K562 (cell line): Measurements from ENCODE around the gene WDR70. TPM values are rescaled to one million over a fixed set of nuclear protein-coding genes. Genes with fewer than 3 reads are reported as not detected.

ENCODE experiments used
- ATAC-seq: fragments of 200-7000 bp; cut with Tn5 transposase; 3 replicates; pipeline ENCODE4 v1.9.1; 2020; ENCODE audit warnings: moderate library complexity
- BruUV-seq: library from RNA; stranded (reverse); fragments of 400-500 nt; replicated peaks from 2 replicates; lab custom pipeline; 2021; lab: Mats Ljungman, UMichigan
- CTCF ChIA-PET: fragments of 300-600 bp; formaldehyde crosslinking; extraction: SDS; loops from one replicate; lab custom pipeline; 2021; ENCODE audit warnings: low intra/inter-chr PET ratio; lab: Yijun Ruan, JAX
- POLR2A ChIA-PET: fragments of 300-600, 350-650 bp; sonication (Branson Sonifier 250); formaldehyde crosslinking; extraction: SDS; loops from one replicate; lab custom pipeline; 2021; ENCODE audit warnings: antibody characterized with exemption, inconsistent platforms; lab: Yijun Ruan, JAX
- DNase-seq, 4 experiments: peaks; one replicate each; pipeline versions ENCODE4 v3.0.0 to v3.0.0-alpha.2; 2011 to 2018; ENCODE audit warnings: low spot score in 3 of 4, mixed read lengths in 3 of 4; ENCODE audit errors: extremely low read depth in 1 of 4
- FAIRE-seq: peaks from 2 replicates; lab custom pipeline; 2011; peaks lifted over from hg19 to GRCh38; lab: Jason Lieb, UNC
- H2AFZ ChIP-seq: 2 replicates; pipeline ENCODE4 v1.6.0; 2011; ENCODE audit warnings: low read depth, low read length, control low read depth, inconsistent platforms
- H3K27ac ChIP-seq: fragments of 200-600 bp; 3 replicates; pipeline ENCODE4 v1.8.0; 2011; ENCODE audit warnings: low read depth, mild to moderate bottlenecking, control low read depth, inconsistent platforms, low read length, moderate library complexity, mixed read lengths; ENCODE audit errors: extremely low read depth
- H3K27me3 ChIP-seq, 2 experiments: fragments of 300-600 bp in 1 of 2; 2 replicates in 1 of 2; 3 replicates in 1 of 2; pipeline versions ENCODE4 v1.6.0 to v1.8.0; 2011; ENCODE audit warnings: inconsistent platforms in 2 of 2, low read length in 2 of 2, mild to moderate bottlenecking in 1 of 2, mixed read lengths in 1 of 2, moderate library complexity in 1 of 2; ENCODE audit not compliant: control insufficient read depth in 2 of 2, insufficient read depth in 2 of 2
- H3K36me3 ChIP-seq: fragments of 300-600 bp; 3 replicates; pipeline ENCODE4 v1.8.0; 2011; ENCODE audit warnings: mild to moderate bottlenecking, low read length, inconsistent platforms; ENCODE audit not compliant: control insufficient read depth, insufficient read depth
- H3K4me1 ChIP-seq, 2 experiments: fragments of 200-600 bp in 1 of 2; replicated peaks in 1 of 2; 2 replicates in 1 of 2; 3 replicates in 1 of 2; pipeline versions ENCODE4 v1.5.1 to v1.8.0; 2011; ENCODE audit warnings: inconsistent platforms in 2 of 2, low read length in 2 of 2, mild to moderate bottlenecking in 1 of 2, mixed read lengths in 1 of 2, moderate library complexity in 1 of 2; ENCODE audit not compliant: control insufficient read depth in 2 of 2, insufficient read depth in 2 of 2
- H3K4me2 ChIP-seq: 2 replicates; pipeline ENCODE4 v1.6.1; 2011; ENCODE audit warnings: low read length, control low read depth, inconsistent platforms, mixed read lengths; ENCODE audit not compliant: insufficient read depth
- H3K4me3 ChIP-seq: fragments of 200-600 bp; sonication (generic), shearing (Covaris generic); 2 replicates; pipeline ENCODE4 v1.5.1; 2016; ENCODE audit warnings: control low read depth, inconsistent platforms
- H3K79me2 ChIP-seq: fragments of 200-600 bp; 3 replicates; pipeline ENCODE4 v1.8.0; 2011; ENCODE audit warnings: low read length, inconsistent platforms; ENCODE audit not compliant: control insufficient read depth, insufficient read depth
- H3K9ac ChIP-seq, 2 experiments: 2 replicates each; pipeline versions ENCODE4 v1.6.0 to v1.6.1; 2011; ENCODE audit warnings: low read depth in 2 of 2, low read length in 2 of 2, control low read depth in 1 of 2, inconsistent platforms in 1 of 2, mild to moderate bottlenecking in 1 of 2, mixed read lengths in 1 of 2; ENCODE audit not compliant: insufficient read depth in 1 of 2
- H3K9me1 ChIP-seq: one replicate; pipeline ENCODE4 v1.6.0; 2011; ENCODE audit warnings: inconsistent platforms, mild to moderate bottlenecking, low read length, moderate library complexity; ENCODE audit not compliant: control insufficient read depth, insufficient read depth
- H3K9me3 ChIP-seq: replicated peaks from 2 replicates; pipeline ENCODE4 v1.5.1; 2011; ENCODE audit warnings: low read depth, low read length, inconsistent platforms; ENCODE audit not compliant: control insufficient read depth, insufficient read depth
- H4K20me1 ChIP-seq: replicated peaks from 2 replicates; pipeline ENCODE4 v1.6.1; 2011; ENCODE audit warnings: low read length, inconsistent platforms, mixed read lengths; ENCODE audit not compliant: control insufficient read depth, insufficient read depth
- ARID1B ChIP-seq: fragments of 450-650 bp; IDR thresholded peaks from 2 replicates; pipeline ENCODE4 v1.6.1; 2016; ENCODE audit warnings: antibody characterized with exemption, mild to moderate bottlenecking, inconsistent platforms
- GATA2 ChIP-seq: sonication (generic); formaldehyde crosslinking; IDR thresholded peaks from 2 replicates; pipeline ENCODE4 v1.4.0; 2020; ENCODE audit warnings: mild to moderate bottlenecking, missing genetic modification reagents
- JUN ChIP-seq, 2 experiments: sonication (generic) in 1 of 2; formaldehyde crosslinking in 1 of 2; IDR thresholded peaks; 2 replicates each; pipeline versions ENCODE4 v1.6.1 to v1.8.0; 2012 to 2022; ENCODE audit warnings: borderline replicate concordance in 2 of 2, mild to moderate bottlenecking in 2 of 2, improper control_type of control experiment in 1 of 2, low read depth in 1 of 2, low read length in 1 of 2, missing genetic modification reagents in 1 of 2
- JUND ChIP-seq, 2 experiments: IDR thresholded peaks; 2 replicates in 1 of 2; 3 replicates in 1 of 2; pipeline ENCODE4 v1.6.1; 2011; ENCODE audit warnings: borderline replicate concordance in 2 of 2, low read depth in 2 of 2, low read length in 2 of 2, improper control_type of control experiment in 1 of 2, missing biosample characterization in 1 of 2, missing genetic modification characterization in 1 of 2, missing genetic modification reagents in 1 of 2
- KDM1A ChIP-seq, 2 experiments: fragments of 450-650 bp; IDR thresholded peaks; 2 replicates each; pipeline ENCODE4 v1.6.1; 2016; ENCODE audit warnings: mild to moderate bottlenecking in 2 of 2
- NCOA2 ChIP-seq, 2 experiments: fragments of 450-650 bp; IDR thresholded peaks; 2 replicates each; pipeline ENCODE4 v1.6.1; 2018; ENCODE audit warnings: mild to moderate bottlenecking in 2 of 2, moderate library complexity in 1 of 2; ENCODE audit not compliant: partially characterized antibody in 2 of 2
- NFIC ChIP-seq: fragments of 450-650 bp; IDR thresholded peaks from 2 replicates; pipeline ENCODE4 v1.6.1; 2017; ENCODE audit warnings: mild to moderate bottlenecking, inconsistent platforms
- NFIX ChIP-seq: fragments of 250-450 bp; sonication (Bioruptor Pico); IDR thresholded peaks from 2 replicates; pipeline ENCODE4 v1.4.0; 2020; ENCODE audit warnings: low read depth, mild to moderate bottlenecking, moderate library complexity
- NUFIP1 ChIP-seq: fragments of 450-650 bp; IDR thresholded peaks from 2 replicates; pipeline ENCODE4 v1.6.1; 2018; ENCODE audit not compliant: partially characterized antibody
- RCOR1 ChIP-seq, 2 experiments: IDR thresholded peaks; 2 replicates each; pipeline ENCODE4 v1.6.1; 2012; ENCODE audit warnings: low read depth in 2 of 2, low read length in 2 of 2, borderline replicate concordance in 1 of 2, improper control_type of control experiment in 1 of 2
- SAFB2 ChIP-seq: fragments of 200-400 bp; formaldehyde crosslinking; IDR thresholded peaks from 2 replicates; pipeline ENCODE4 v1.6.1; 2018; ENCODE audit warnings: borderline replicate concordance, low read length, low read depth, moderate library complexity; ENCODE audit not compliant: severe bottlenecking
- TCF7 ChIP-seq: sonication (generic); IDR thresholded peaks from 2 replicates; pipeline ENCODE4 v1.6.1; 2016; ENCODE audit warnings: antibody characterized with exemption, borderline replicate concordance
- TEAD1 ChIP-seq, 2 experiments: fragments of 450-650 bp in 1 of 2; sonication (generic) in 1 of 2; formaldehyde crosslinking; IDR thresholded peaks; 2 replicates each; pipeline versions ENCODE4 v1.4.0 to v1.8.0; 2020 to 2022; ENCODE audit warnings: mild to moderate bottlenecking in 2 of 2, missing genetic modification reagents in 1 of 2
- TEAD4 ChIP-seq, 2 experiments: sonication (generic) in 1 of 2; formaldehyde crosslinking in 1 of 2; IDR thresholded peaks; 2 replicates each; pipeline versions ENCODE4 v1.6.1 to v1.8.0; 2012 to 2022; ENCODE audit warnings: borderline replicate concordance in 1 of 2, inconsistent platforms in 1 of 2, low read length in 1 of 2, mild to moderate bottlenecking in 1 of 2, missing genetic modification reagents in 1 of 2
- TRIM28 ChIP-seq: fragments of 450-650 bp; IDR thresholded peaks from 2 replicates; pipeline ENCODE4 v1.6.1; 2017
- ZNF174 ChIP-seq: fragments of 250-450 bp; sonication (Bioruptor Pico); IDR thresholded peaks from 2 replicates; pipeline ENCODE4 v1.4.0; 2020; ENCODE audit warnings: mild to moderate bottlenecking
- ZNF175 ChIP-seq: fragments of 200-800 bp; sonication (Bioruptor generic); IDR thresholded peaks from 2 replicates; pipeline ENCODE4 v1.6.1; 2016; ENCODE audit warnings: low read depth, mild to moderate bottlenecking, missing genetic modification characterization, missing compliant biosample characterization
- ZNF184 ChIP-seq: sonication (generic); formaldehyde crosslinking; IDR thresholded peaks from 2 replicates; pipeline ENCODE4 v1.5.0; 2020; ENCODE audit warnings: missing genetic modification reagents
- ZNF274 ChIP-seq: IDR thresholded peaks from 2 replicates; pipeline ENCODE4 v1.6.1; 2011; ENCODE audit warnings: low read depth, mild to moderate bottlenecking, low read length, moderate library complexity, borderline replicate concordance
- ZNF431 ChIP-seq: sonication (generic); formaldehyde crosslinking; IDR thresholded peaks from 2 replicates; pipeline ENCODE4 v1.8.0; 2022; ENCODE audit warnings: mild to moderate bottlenecking, missing genetic modification reagents
- WGBS: fragments of 100-300 bp; shearing (Covaris generic); methylation state at CpG from one replicate; pipeline ENCODE4 v1.1.6; 2016; ENCODE audit warnings: low coverage, mixed read lengths; ENCODE audit not compliant: insufficient coverage; ENCODE audit errors: missing lambda C conversion rate; 5-methylcytosine and 5-hydroxymethylcytosine counted together
- in situ Hi-C: fragments of 300-500 bp; cut with MboI; formaldehyde crosslinking; loops from 4 replicates; pipeline ENCODE4 v1.15.0; 2018; ENCODE audit warnings: inconsistent platforms, mixed read lengths
- intact Hi-C: fragments of 100-400 bp; cut with micrococcal nuclease; formaldehyde crosslinking; loops from 2 replicates; pipeline ENCODE4 v1.14.2; 2022
- polyA plus RNA-seq, 8 experiments: library from polyadenylated mRNA; depleted of rRNA in 4 of 8; stranded (reverse) in 5 of 8; unstranded in 3 of 8; fragments of >200 nt; fragmentation: Nextera tagmentation in 2 of 8; fragmentation: Illumina TruSeq in 1 of 8; extraction: Ambion mirVana in 2 of 8; extraction: Trizol in 1 of 8; gene quantifications; 2 replicates each; pipeline versions ENCODE4 v1.2.1 to v1.2.3, GENCODE V29; 2011 to 2014; ENCODE audit warnings: inconsistent platforms in 1 of 8, missing spikeins in 1 of 8
- total RNA-seq, 7 experiments: library from RNA; depleted of rRNA in 6 of 7; stranded (reverse); fragments of >200 nt in 6 of 7; fragmentation: Illumina TruSeq in 2 of 7; extraction: Trizol in 2 of 7; gene quantifications; 2 replicates each; pipeline versions ENCODE4 v1.2.1 to v1.2.3, GENCODE V29; 2011 to 2021; ENCODE audit warnings: low replicate concordance in 1 of 7

The WDR70 gene
- total and polyA plus RNA-seq, 9 of the 15 experiments (the other 6 are each of a cell fraction or from before 2014, with no cell fraction given), result 16.8 to 46.6 (median 38.8) TPM

DNA sequence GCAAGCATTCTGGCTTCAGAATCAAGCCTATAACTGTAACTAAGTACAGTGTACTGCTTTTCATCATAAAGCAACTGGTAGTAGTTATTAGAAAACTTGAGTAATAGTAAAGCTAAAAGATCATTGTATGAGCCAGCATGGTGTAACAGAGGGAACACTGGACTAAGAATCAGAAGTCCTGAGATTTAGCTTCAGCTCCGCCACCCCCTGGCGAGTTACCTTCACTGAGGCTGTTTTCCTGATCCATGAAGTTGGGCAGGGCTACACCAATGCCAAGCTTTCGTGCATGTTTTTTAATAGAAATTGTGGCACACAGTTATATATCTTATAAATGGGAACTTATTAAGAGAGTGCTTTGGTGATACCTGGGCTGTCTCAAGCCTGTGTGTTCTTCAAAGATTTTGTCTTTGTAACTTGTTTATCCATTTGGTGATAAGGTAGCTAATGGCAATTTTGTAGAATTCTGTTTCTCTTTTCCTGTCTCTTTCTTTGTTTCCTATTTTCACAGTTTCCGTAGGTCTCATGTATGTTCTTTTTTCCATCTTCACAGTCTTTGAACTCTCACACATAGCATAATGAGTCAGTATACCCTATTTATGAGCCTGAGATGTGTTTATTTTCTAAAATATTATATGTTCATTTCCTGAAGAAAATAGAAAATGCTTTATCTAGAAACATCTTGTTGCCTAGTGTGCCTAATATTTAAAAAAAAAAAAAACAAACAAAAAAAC is 358.4 kb downstream of the WDR70 start (continued):
- TF ChIP-seq TEAD4 (IDR thresholded peaks at IDR 0.05; ENCODE audit: low read length) (no peak), TEAD4 (CRISPR knock-in tag; IDR thresholded peaks at IDR 0.05; ENCODE audit: borderline replicate concordance) (no peak), ZNF274 (no peak), TEAD1 (CRISPR knock-in tag; IDR thresholded peaks at IDR 0.05) (no peak), TCF7 (no peak)

DNA sequence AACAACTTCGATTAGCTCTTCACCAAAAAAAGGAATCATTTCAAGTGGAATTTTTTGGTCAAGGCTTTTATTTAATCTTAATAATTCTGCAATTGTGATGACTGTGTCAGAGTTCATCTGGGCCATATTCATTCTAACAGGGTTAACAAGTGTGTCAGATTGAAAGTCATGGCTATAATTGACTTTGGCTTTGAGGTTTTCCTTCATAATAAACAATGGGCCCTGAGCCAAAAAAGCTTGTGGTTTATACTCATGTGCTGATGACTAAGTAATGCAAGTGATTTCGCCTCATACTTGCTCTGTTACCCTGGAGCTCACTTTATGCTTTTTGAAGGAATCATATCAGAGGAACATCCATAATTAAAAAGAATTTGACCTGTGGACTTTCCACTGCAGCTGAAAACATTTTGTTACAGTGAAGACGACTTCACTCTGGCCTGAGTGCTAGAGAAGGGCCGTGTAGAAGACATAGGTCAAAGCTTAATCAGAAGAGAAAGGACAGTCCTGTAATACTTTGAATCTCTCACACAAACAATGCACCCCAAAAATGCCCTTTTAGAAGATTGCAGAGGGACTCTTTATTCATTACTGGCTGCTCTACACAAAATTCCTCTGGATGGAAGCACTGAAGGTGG is 359.1 kb downstream of the WDR70 start:
- Histone ChIP-seq H3K27ac (no peak overlapping the region), H3K9me3 (no peaks in the 10 kb centered on the region), H3K27me3 (no peaks in the 10 kb centered on the region), H3K4me1 (no peaks in the 10 kb centered on the region; a peak in 1 of 5 replicates), H3K4me3 (no peak overlapping the region), H3K79me2 (no peaks in the 10 kb centered on the region), H2AFZ (no peak overlapping the region), H3K4me2 (no peak overlapping the region), H3K9me1 (no peaks in the 10 kb centered on the region), H3K9ac (no peak overlapping the region), H3K36me3 (no peaks in the 10 kb centered on the region), H4K20me1 (no peaks in the 10 kb centered on the region)
- intact Hi-C loops, result no loop called here
- CTCF ChIA-PET, result interaction anchor here (0.6 to 0.7 kb wide), 2 partner anchors 50 to 367 kb away, joined by 3 read pairs; no protein-coding TSS in a partner anchor
- in situ Hi-C loops, result no loop called here
- whole genome bisulfite sequencing, result 40% methylated on average over 4 of the region's 4 CpGs
- FAIRE-seq (no peak), ATAC-seq (no peak), DNase-seq (peak in 1 of 4 experiments; percentile 28)
- POLR2A ChIA-PET, result interaction anchor here (0.8 to 1.0 kb wide), 2 partner anchors 9 to 11 kb away, joined by 3 read pairs; no protein-coding TSS in a partner anchor
- BruUV-seq, result no TSS peak
- TF ChIP-seq GATA2 (CRISPR knock-in tag), result no peak
- no peak for TF ChIP-seq ZNF174
- peak; percentile 85 for TF ChIP-seq NFIC
- TF ChIP-seq KDM1A (IDR thresholded peaks at IDR 0.05), result peak; percentile 79 to 80
- TF ChIP-seq ZNF175 (CRISPR knock-in tag), result peak; percentile 60
- TF ChIP-seq NUFIP1, result no peak
- TF ChIP-seq ZNF184 (CRISPR knock-in tag), result no peak
- TF ChIP-seq NFIX, result 0 out of 2 replicates have a peak, but pooled peaks have one; percentile 6
- no peak for TF ChIP-seq SAFB2
- no peak for TF ChIP-seq ZNF431 (CRISPR knock-in tag)
- TF ChIP-seq JUND (IDR thresholded peaks at IDR 0.05; ENCODE audit: borderline replicate concordance, low read depth, low read length), result peak; percentile 62; the same call in 1 of the 2 replicates
- no peak for TF ChIP-seq JUND (tag; IDR thresholded peaks at IDR 0.05; ENCODE audit: borderline replicate concordance, low read depth, low read length)
- TF ChIP-seq RCOR1 (IDR thresholded peaks at IDR 0.05; ENCODE audit: borderline replicate concordance in 1 of 2, low read depth in 2 of 2, low read length in 2 of 2), result peak in 1 of 2 experiments; percentile 54; a peak in 1 of 4 replicates
- no peak for TF ChIP-seq NCOA2 (IDR thresholded peaks at IDR 0.05; ENCODE audit: partially characterized antibody in 2 of 2)
- TF ChIP-seq TRIM28, result no peak
- 0 out of 2 replicates have a peak, but pooled peaks have one; percentile 48 for TF ChIP-seq JUN (IDR thresholded peaks at IDR 0.05; ENCODE audit: borderline replicate concordance, low read depth, low read length)
- TF ChIP-seq JUN (CRISPR knock-in tag; IDR thresholded peaks at IDR 0.05; ENCODE audit: borderline replicate concordance), result no peak
- no peak for TF ChIP-seq ARID1B
